Activated effector memory CD4-positive, alpha-beta T cell treated with Interleukin-2 at 50 U/mL for 16 hours (primary cell): Measurements from ENCODE around the gene RYR2.

Source experiments
- DNase-seq: peaks from one replicate; pipeline ENCODE4 v3.0.0-alpha.2; 2020

RYR2 gene

DNA sequence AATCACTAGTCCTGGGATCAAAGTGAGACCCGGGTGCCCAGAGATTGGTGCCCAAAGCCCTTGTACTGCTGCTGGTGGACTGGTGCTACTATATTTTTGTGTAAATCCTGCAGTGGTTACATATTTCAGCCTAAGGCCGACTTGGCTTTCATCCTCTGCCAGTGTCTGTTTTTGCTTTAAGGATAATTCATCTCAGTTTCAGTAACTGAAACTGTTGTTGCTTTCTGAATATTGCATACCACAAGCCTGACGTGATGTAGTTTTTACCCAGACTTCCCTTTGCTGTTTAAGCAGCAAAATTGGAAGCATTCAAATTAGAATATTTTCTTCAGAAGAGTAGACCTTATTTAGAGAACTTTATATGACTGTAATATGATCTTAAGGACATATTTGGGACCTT is 341.8 kb downstream of the RYR2 start:
- DNase-seq, result no peak

DNA sequence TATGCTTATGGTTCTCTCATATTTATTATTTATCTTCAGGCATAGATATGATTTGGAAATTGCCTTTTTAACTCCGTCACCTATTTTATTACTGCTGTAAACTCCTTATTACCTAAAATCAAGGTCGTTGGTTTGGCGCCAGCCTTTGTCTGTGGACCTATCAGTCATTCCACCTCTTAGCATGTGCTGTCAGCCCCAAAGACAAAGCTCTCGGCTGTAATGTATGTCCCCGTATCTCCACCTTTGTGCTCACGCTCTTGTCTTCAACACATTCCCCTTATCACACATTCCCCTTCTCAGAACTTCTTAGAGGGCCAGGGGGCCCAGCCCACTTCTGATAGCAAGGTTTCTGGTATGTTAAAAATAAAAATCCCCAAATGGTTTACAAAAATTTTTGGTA is 342.2 kb downstream of the RYR2 start:
- no peak for DNase-seq

DNA sequence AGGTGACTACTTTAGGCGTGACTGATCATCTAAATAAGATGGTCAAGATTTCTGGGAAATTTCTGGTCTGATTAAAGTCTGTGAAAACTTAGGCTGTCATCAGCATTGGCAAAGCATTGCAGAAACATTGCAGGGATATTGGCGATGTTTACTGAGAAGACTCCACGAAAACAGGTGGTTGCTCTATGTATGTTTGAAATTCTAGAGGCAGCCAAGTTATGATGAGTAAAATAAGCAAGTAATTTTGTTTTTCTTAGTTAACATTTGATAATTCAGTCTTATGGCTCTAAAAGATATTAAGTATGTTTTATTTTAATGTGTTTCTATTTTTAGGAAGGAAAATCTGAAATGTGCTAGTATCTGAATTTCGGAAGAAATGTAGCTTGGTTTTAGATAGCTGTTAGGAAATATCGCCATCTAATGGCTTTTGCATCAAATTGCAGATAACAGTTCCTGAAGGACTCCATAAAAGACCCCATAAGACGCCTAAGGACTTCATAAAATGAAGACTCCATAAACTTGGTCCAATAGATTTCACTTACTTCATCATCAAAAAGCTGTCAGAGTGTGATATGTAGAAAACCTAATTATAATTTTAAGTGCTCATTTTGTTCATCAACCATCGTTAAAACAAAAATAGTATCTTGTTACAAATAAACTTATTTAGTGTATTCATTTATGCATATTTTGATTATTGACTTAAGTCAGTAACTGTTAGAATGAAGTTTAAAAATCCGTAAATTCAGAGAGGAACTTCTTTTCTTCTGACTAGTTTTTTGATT is 344.6 kb downstream of the RYR2 start:
- no peak for DNase-seq

DNA sequence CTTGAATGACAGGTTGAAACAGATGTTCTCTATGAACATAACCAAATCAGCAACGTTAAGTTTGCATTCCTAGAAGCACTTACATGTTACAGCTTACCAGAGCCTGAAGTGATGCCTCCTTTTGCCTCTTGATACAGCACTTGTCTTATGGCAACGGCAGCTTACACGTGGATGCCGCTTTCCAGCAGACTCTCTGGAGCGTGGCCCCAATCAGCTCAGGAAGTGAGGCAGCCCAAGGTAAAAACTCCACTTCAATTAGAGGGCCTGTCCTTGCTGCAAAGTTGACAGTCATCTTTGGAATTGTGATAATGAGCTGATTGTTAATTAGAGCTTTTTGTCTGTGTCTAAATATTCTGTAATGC is 345.1 kb downstream of the RYR2 start:
- DNase-seq, result no peak

DNA sequence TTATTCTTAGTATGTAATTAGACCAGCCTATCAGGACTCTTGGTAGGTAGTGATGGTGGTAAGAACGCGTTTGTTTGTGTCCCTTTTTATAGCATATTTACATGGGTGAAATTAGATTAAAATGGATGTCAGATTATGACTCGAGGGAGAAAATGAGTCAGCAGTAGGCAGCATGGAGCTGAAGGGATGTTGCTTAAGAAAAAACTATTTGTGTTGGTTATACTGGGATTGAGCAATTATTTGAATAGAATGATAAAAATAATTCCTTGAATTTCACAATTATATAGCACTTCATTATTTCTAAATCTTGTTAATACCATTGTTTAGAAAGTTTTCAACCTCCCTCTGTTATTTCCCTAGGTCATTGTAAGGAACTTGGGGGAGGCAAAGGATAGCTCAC is 348.8 kb downstream of the RYR2 start:
- DNase-seq, result no peak

DNA sequence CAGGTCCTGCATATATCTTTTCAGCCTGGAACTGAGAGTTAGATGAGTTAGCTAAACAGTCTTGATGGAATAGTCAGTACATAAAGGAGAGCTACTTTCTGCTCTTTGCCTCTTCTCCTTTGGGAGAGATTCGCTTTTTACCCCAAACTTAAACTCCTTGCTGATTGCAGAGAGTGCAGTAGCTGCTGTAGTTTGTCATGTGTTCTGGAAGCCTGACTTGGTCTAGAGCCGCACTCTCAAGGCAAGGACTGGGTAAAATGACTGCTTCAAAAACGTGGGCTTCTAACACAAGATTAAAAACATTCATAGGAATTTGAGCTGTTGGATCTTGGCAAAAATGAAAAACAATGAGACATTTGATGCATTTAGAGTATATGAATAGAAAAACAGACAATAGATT is 351.6 kb downstream of the RYR2 start:
- no peak for DNase-seq

DNA sequence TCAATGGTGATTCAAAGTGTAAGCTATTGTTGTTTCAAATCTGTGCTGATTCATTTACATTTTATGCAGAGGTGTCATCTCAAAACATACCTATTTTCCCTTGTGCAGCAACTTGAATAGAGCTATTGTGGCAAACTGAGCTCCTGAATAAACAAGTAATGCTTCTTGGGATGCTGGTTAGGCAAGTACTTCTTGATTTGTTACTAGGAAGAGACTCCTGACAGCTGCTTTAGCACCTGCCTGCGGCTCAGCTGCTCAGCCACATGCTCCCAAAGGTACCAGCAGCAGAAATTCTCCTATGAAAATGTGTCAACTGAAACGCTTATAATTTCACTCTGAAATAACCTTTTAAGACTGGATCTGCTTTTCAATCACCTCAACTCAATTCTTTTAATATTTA is 352.3 kb downstream of the RYR2 start:
- DNase-seq, result no peak

DNA sequence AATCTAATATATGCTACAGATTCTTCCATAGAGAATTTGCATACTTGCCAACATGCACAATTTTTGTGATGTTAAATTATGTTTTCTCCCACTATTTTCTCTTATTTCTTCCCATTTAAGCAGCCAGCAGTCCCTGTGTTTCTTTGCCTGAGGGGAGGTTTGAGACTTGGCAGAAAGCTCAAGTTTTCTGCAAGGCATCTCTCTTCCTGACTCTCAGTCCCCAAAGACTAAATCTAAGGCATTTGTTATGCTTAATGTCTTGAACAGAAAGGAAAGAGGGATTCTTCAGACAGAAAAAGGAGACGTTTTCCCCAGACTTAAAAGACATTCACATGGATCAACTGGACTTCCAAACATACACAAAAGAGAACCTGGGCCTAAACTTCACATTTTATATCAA is 354.4 kb downstream of the RYR2 start:
- no peak for DNase-seq

DNA sequence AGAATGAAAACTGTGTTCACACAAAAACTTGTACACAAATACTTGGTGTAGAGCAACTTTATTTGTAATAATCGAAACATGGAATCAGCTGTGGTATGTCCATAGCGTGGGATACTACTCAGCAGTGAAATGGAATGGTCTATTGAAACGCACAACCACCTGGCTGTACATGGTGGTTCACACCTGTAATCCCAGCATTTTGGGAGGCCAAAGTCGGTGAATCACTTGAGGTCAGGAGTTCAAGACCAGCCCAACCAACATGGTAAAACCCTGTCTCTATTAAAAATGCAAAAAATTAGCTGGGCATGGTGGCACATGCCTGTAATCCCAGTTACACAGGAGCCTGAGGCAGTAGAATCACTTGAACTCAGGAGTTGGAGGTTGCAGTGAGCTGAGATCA is 356.8 kb downstream of the RYR2 start:
- no peak for DNase-seq

DNA sequence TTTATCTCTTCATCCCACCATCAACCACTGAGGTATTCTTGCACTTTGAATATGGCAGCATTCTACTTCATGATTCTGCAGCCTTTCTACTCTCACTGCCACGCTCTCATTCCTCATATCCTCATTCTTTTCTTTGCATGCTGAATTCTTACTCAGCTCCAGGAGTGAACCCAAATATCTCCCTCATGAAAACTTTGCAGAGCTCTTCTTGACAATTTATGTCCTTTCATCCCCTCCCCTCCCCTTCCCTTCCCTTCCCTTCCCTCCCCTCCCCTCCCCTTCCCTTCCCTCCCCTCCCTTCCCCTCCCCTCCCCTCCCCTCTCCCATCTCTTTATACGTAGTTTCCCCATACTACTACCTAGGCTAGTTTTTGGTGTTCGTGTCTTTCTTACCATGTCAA is 363.9 kb downstream of the RYR2 start:
- no peak for DNase-seq

DNA sequence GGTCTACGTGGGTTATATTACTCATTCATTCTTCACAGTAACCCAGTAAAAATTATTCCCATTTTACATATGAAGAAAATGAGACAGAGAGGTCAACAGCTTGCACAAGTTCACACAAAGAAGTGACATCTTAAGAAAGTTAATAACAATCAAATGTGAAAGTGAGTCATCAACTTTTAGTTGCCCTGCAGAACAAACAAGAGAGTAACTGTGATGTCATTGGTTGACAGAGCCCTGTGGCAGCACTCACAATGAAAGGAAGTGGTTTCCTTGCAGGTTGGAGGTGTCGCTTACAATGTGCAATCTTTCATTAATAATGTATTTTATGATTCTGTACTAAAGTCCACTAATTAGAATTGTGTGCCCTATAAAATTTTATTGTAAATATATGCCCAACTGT is 369.6 kb downstream of the RYR2 start:
- no peak for DNase-seq

DNA sequence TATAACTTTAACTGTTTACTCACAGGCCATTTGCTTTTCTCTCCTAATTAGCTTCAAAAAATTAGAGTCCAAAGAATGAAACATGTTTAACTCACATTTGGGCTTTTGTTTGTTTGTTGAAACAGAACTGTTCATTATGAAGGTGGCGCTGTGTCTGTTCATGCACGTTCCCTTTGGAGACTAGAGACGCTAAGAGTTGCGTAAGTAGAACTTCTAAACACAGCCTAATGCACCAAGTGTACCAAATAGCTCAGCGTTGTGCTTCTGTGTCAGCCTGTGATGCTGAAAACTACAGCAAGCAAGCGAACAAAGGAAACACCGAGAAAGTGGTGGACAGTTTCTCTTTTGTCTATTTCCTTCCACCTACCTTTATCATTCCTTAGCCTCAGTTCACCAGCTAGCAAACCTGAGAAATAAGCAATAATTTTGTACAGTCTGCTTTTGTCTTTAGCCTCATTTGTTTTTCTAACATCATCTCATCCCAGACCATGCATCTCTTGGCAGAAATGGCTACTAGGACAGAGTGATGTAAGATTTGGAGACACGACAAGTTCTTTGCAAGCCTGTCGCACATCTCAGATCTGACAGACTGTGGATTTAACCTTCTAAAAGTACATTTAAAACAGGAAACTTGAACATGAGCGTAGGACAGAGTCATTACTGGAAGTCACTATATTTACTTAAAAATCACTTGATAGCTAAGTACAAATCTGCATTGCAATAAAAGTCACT is 375.1 kb downstream of the RYR2 start:
- no peak for DNase-seq

DNA sequence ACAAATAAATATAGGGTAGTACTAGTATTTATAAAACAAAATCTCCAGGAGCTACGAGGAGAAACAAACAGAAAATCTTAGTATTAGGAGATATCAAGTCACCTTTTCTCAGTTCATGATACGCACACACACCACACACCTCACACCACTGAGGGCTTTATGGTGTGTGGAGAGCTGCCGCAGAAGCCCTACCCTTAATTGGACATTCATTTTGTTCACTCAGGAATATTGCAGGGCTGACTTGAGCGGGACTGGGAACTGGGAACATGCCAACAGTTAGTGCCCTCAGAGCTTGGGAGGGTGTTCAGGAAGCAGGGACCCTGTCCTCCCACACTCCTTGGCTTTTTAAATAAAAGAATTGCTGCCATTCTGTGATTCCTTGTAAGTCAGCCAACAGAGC is 386.8 kb downstream of the RYR2 start:
- DNase-seq, result no peak

DNA sequence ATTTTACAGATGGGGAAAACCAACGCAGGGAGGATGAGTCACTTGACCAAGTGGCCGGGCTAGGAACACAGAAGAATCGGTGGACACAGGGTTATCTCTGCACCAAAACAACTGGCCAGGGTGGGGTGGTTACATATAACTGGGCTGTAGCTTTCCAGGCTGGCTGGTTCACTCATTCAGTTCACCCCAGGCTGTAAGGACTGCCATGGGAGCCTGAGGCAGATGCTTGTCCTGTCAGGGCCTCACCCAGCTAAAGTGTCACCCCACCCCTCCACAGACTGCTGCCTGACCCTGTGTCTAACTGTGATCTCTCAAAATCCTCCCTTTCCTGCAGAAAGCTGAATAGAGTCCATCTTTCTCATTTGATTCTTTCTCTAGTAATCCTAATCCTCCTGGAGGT is 387.3 kb downstream of the RYR2 start:
- no peak for DNase-seq

DNA sequence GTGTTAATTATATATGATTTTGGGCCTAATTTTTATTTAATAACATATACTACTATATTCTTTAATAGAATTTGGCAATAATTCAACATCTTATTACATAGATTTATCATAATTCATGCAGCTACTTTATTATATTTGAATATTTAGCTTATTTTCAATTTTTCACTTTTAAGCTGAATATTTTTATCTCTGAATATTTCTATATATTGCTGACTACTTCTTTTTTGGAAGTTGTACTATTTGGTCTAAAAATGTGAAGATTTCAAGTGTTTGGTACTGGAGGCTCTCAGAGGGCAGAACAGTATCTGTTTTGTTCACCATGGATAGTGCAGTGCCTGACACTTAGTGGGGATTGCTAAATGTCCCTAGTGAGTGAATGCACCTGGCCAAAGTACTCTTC is 389.5 kb downstream of the RYR2 start:
- no peak for DNase-seq

DNA sequence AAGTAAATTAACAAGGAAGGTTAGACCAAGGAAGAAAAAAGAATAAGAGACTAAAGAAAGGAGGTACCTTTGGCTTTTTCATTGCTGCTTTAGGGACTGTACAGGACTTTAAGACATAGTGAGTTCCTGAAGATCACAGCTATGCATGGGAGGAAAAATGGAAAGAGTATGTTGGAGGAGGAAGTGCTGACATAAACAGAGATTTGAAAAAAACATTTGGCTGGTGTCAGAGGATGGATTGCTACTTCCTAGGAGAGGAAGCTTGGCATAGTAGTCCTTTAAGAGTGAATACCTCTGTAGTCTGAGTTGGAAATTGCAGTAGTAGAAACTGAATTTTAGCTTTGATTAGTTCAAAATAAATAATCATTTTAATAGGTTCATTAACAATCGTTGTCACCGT is 398.4 kb downstream of the RYR2 start:
- no peak for DNase-seq

DNA sequence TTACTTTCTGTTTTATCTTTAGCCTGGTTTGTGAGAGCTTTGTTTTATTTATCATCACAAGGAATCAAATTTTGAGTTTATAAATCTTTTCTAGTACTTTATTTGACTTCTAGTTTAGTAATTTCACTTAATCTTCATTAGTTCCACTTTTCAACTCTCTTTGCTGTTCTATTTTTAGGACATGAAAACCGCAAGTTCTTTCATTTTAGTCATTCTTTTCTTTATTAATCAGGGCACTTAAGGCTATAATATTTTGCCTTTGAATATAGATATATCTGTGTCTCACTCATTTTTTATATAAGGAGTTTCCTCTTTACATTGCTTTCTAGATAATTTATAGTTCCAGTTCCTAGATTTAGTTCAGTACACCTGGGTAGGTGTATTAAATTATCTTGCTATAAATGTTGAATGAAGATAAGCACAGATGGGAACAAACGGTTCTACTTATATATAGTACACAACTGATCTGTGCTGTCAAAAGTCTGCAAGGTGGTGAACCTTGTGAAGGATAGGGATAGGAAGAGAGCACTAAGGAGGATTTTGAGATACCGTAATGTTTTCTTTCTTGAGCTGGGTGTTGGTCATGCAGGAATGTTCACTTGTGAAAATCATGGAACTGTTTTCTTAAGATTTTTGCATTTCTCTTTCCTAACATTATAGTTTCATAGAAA is 402.3 kb downstream of the RYR2 start:
- DNase-seq, result no peak

DNA sequence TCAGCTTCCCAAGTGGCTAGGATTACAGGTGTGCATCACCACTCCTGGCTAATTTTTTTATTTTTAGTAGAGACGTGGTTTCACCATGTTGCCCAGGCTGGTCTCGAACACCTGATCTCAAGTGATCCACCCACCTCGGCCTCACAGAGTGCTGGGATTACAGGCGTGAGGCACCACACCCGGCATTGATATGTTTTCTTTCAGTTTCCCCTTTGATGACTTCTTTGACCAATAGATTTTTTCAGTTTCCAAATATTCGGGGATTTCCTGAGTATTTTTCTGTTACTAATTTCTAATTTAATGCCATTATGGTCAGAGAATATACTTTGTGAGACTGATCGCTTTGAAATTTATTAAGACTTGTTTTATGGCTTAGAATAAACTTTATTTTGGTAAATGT is 406.1 kb downstream of the RYR2 start:
- no peak for DNase-seq

DNA sequence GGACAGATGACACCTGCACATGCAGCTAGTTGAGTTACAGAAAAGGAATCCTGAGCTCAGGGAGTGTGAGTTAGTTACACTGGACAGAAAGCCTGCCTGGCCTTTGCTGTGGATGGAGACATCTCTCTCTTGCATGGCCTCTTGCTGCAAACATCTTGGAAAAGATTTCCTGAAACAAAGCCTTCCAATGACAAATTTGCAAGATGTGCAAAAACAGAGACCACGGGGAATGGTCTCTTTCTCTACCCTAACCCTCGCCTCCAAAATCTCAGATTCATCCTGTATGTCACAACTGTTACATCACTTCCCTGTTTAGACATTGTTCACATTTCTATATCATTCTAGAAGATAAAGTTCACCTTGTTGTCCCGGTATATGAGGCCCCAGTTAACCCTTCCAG is 415.6 kb downstream of the RYR2 start:
- no peak for DNase-seq

DNA sequence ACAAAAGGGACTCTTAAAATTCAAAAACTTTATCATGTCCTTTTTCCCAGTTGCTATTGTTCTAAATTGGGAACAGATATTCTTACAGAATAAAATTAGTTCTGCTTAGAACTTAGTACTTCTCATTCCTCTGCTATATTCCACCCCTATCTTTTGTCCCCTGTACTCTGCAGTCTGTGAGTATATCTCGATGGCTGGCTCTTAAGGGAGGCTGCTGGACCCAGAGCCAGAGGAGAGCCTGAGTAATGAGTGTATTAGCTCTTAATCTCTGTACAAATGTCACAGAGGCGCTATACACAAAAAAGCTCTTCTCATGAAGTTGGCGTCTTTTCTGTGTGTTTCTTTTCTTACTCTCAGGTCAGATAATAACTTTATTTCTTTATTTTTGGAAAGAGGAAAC is 425.3 kb downstream of the RYR2 start:
- DNase-seq, result no peak

DNA sequence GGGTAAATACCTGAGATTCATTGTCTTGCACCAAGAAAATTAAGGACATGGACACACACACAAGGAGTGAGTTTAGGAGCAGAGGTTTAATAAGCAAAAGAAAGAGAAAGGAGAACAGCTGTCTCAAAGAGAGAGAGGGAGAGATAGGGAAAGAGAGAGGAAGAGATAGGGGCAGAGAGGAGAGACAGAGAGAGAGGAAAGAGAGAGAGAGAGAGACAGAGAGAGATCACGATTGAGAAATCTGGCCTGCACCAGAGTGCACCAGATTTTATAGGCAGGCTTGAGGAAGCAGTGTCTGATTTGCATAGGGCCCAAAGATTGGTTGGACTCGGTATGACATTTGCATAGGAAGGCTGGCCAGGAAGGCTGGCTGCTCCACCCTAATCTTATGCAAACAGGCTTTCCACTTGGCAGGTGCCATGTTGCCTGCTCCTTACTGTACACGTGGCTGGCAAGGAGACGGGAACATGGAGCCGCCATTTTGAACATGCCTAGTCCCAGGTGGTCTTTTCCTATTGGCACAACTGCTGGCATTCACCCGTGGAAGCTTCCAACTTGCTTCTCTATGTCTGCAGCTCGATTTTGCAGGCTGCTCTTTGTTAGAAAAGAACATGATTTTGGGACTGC is 428.8 kb downstream of the RYR2 start:
- DNase-seq, result no peak

DNA sequence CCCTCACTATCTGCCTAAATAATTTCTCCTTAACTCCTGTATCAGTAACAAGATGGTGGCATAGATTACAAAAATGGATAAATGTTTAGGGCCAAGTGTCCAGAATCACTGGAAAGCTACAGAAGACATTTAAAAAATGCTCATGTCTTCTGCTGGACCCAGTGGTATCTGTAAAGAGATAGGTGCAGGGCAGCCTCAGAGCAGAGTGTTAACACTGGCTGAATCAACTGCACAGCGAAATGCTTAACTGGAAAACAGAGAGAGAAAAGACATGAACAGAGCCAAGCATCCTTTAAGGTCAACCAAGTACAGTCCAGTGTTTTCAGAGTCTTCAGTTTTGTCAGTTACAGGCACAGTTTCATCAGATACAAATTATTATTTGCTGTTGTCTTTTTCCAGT is 429.4 kb downstream of the RYR2 start:
- DNase-seq, result no peak

DNA sequence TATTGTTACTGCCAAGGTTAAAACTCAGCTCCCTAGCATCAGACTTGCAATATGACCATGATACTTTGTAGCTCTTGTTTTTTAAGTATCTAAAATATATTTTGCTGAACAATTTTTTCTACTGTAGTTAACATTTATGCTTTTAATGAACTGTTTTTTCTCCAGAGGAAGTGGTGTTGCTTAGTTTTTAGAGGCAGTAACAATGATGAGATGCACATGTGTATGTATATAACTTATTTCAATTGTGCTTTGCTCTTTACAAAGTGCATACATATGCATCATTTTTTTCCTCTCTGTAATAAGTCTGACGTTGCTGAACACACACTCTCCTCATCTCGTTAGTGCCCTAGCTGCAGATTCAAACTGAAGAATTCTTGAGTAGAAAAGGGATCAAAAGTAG is 430.0 kb downstream of the RYR2 start:
- DNase-seq, result no peak

DNA sequence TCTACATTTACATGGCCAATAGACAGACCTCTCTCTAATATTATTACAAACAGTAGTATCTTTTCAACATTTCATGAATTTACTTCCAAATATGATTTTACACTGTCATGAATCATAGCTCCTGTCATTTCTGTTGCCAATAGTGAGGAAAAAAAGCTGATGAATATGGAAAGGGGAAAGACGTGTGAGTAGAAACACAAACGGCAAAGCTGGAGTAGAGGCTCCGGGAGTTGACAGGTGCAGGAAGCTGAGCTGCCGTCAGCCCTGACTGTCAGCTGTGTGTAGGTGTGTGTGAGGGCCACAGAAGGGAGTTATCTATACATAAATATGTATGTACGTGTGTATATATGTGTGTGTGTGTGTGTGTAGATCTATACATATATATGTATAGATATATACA is 431.9 kb downstream of the RYR2 start:
- DNase-seq, result no peak
